ENCODE results near the gene C6orf163.
A peak's percentile ranks its signal among the peaks of the same experiment; 100 is the strongest.

C6orf163 gene

GRCh38 chr6:87384038-87384437 is 39.4 kb downstream of the C6orf163 start:
- DNase-seq = no peak
- Histone ChIP-seq H3K27me3 (no peaks in the 10 kb centered on the region), H3K4me1 (no peaks in the 10 kb centered on the region), H3K4me3 (no peak overlapping the region), H3K36me3 (no peaks in the 10 kb centered on the region), H3K9me3 (no peaks in the 10 kb centered on the region), H3K27ac (no peak overlapping the region)
- intact Hi-C loops (cut with DNase I; ENCODE audit: low total_unique reads) = no loop called here
- no peak for TF ChIP-seq CTCF (IDR thresholded peaks at IDR 0.05)

GRCh38 chr6:87384449-87384848 is 39.8 kb downstream of the C6orf163 start:
- intact Hi-C loops (cut with DNase I; ENCODE audit: low total_unique reads) = no loop called here
- no peak overlapping the region for H3K27ac ChIP-seq
- no peak overlapping the region for H3K4me3 ChIP-seq
- no peak for DNase-seq
- H3K4me1 ChIP-seq = no peaks in the 10 kb centered on the region
- H3K36me3 ChIP-seq = no peaks in the 10 kb centered on the region
- no peaks in the 10 kb centered on the region for H3K27me3 ChIP-seq
- no peaks in the 10 kb centered on the region for H3K9me3 ChIP-seq
- no peak for TF ChIP-seq CTCF (IDR thresholded peaks at IDR 0.05)

GRCh38 chr6:87391334-87391733 is 46.7 kb downstream of the C6orf163 start:
- peak in 1 of 2 experiments; percentile 9 for TF ChIP-seq CTCF (IDR thresholded peaks at IDR 0.05)
- no peak overlapping the region for H3K4me3 ChIP-seq
- H3K4me1 ChIP-seq = no peaks in the 10 kb centered on the region
- intact Hi-C loops (cut with DNase I; ENCODE audit: low total_unique reads) = loop anchor here (10.0 kb wide), 1 partner anchor 257 kb away; no protein-coding TSS in a partner anchor
- no peak overlapping the region for H3K27ac ChIP-seq
- H3K36me3 ChIP-seq = no peaks in the 10 kb centered on the region
- H3K9me3 ChIP-seq = no peaks in the 10 kb centered on the region
- no peaks in the 10 kb centered on the region for H3K27me3 ChIP-seq
- DNase-seq = no peak

- no peak for DNase-seq
Measured at GRCh38 chr6:87393026-87393622, 48.5 kb downstream of the C6orf163 start.

GRCh38 chr6:87395431-87395830 is 50.8 kb downstream of the C6orf163 start:
- intact Hi-C loops (cut with DNase I; ENCODE audit: low total_unique reads) = loop anchor here (10.0 kb wide), 1 partner anchor 261 kb away; no protein-coding TSS in a partner anchor
- Histone ChIP-seq H3K9me3 (no peaks in the 10 kb centered on the region), H3K4me1 (no peaks in the 10 kb centered on the region), H3K27me3 (no peaks in the 10 kb centered on the region), H3K36me3 (no peaks in the 10 kb centered on the region), H3K27ac (no peak overlapping the region), H3K4me3 (no peak overlapping the region)
- no peak for DNase-seq
- no peak for TF ChIP-seq CTCF (IDR thresholded peaks at IDR 0.05)

More at GRCh38 chr6:87393026-87393622, 48.5 kb downstream of the C6orf163 start:
- Histone ChIP-seq H3K4me1 (no peaks in the 10 kb centered on the region), H3K27me3 (no peaks in the 10 kb centered on the region), H3K36me3 (no peaks in the 10 kb centered on the region), H3K4me3 (no peak overlapping the region), H3K27ac (no peak overlapping the region), H3K9me3 (no peaks in the 10 kb centered on the region)
- intact Hi-C loops (cut with DNase I; ENCODE audit: low total_unique reads) = loop anchor here (10.0 kb wide), 1 partner anchor 258 kb away; no protein-coding TSS in a partner anchor
- peak; percentile 76 to 80 for TF ChIP-seq CTCF (IDR thresholded peaks at IDR 0.05)
